ENCODE results near the gene FAM174B.

- TF ChIP-seq CTCF (IDR thresholded peaks at IDR 0.05) = no peak
- no peak for TF ChIP-seq POLR2A (IDR thresholded peaks at IDR 0.05)
Measured at GRCh38 chr15:92657486-92657885, 1.9 kb upstream of the FAM174B start.

Data from heart left ventricle (tissue), 13 donors.